Lower lobe of right lung (tissue), 2 donors: Measurements from ENCODE around the gene SPEM3. TPM values are rescaled to one million over a fixed set of nuclear protein-coding genes. Genes with fewer than 3 reads are reported as not detected.

ENCODE experiments used
- ATAC-seq, 2 donors: fragments of 200-7000 bp; cut with Tn5 transposase; one replicate each; pipeline ENCODE4 v1.9.1; 2020 to 2022; ENCODE audit warnings: mild to moderate bottlenecking in 2 of 2, moderate library complexity in 2 of 2
- DNase-seq: peaks from one replicate; pipeline ENCODE4 v3.0.0-alpha.2; 2020
- H3K27ac ChIP-seq: fragments of 200-600 bp; one replicate; pipeline ENCODE4 v1.8.0; 2022
- H3K27me3 ChIP-seq: fragments of 200-600 bp; one replicate; pipeline ENCODE4 v1.8.0; 2022; ENCODE audit warnings: low read depth
- H3K36me3 ChIP-seq: fragments of 200-600 bp; one replicate; pipeline ENCODE4 v1.8.0; 2022; ENCODE audit warnings: mild to moderate bottlenecking
- H3K4me1 ChIP-seq: fragments of 200-600 bp; one replicate; pipeline ENCODE4 v1.8.0; 2022
- H3K4me3 ChIP-seq: fragments of 200-600 bp; one replicate; pipeline ENCODE4 v1.8.0; 2022; ENCODE audit warnings: mild to moderate bottlenecking
- H3K9me3 ChIP-seq: fragments of 200-600 bp; one replicate; pipeline ENCODE4 v1.8.0; 2022
- CTCF ChIP-seq: fragments of 200-600 bp; IDR thresholded peaks from one replicate; pipeline ENCODE4 v1.8.0; 2022; ENCODE audit warnings: antibody characterized with exemption, mild to moderate bottlenecking
- intact Hi-C: fragments of 100-400 bp; cut with DNase I; formaldehyde crosslinking; loops from one replicate; pipeline ENCODE4 v1.11.0; 2022
- total RNA-seq: library from RNA; stranded (reverse); fragmentation: NEBNext Ultra II Directional; extraction: Animal tissue kit (Norgen Biotek cat#: 25700); gene quantifications from one replicate; pipeline ENCODE4 v1.2.1, GENCODE V29; 2021
- donor health status: DM: no; HTN: yes; CAD: no; lungs with severe emphysema.

The SPEM3 gene
- total RNA-seq, 1 donor from 2014 or later, result not detected

DNA sequence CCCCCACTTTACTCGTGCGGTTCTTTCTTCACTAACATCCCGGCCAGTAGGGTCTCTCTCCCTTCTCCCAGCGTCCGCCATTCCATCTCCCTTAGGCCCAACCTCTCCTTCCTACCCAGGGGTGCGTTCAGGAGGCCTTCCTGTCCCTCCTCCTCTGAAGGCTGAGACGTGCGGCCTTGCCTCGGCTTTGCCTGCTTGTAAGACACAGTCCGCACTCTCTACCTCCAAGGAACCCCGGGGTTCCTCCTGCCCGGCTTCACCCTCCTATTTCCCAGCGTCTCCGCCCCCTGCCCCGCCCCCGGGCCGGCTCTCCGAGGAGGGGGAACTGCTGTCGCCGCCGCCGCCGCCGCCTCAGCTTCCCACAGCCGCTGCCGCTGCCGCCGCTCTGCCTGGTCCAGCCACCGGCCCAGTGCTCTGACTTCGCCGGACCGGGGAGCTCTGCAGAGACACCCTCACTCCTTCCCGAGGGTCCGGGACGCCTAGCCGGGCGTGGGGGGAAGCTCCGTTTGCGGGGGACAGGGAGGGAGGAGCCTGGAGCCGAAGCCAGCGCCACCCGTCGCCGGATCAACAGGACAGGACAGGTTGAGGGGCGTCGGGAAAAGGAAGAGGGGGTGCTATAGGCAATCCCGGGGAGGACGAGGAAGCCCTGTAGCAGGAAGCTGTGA is 9.4 kb downstream of the SPEM3 start:
- ATAC-seq (peak; percentile 2 to 3), DNase-seq (peak; percentile 86)
- no peak overlapping the region for H3K27ac ChIP-seq
- no peaks in the 10 kb centered on the region for H3K36me3 ChIP-seq
- H3K9me3 ChIP-seq, result no peaks in the 10 kb centered on the region
- TF ChIP-seq CTCF, result no peak
- peaks cover 34% of the 10 kb centered on the region for H3K27me3 ChIP-seq
- peak overlapping the region; percentile 76 for H3K4me3 ChIP-seq
- intact Hi-C loops, result no loop called here
- H3K4me1 ChIP-seq, result peaks cover 56% of the 10 kb centered on the region

- no peak overlapping the region for H3K27ac ChIP-seq
- H3K36me3 ChIP-seq, result no peaks in the 10 kb centered on the region
- no peaks in the 10 kb centered on the region for H3K9me3 ChIP-seq
- ATAC-seq (no peak), DNase-seq (no peak)
- peaks cover 56% of the 10 kb centered on the region for H3K4me1 ChIP-seq
- intact Hi-C loops, result no loop called here
- peaks cover 34% of the 10 kb centered on the region for H3K27me3 ChIP-seq
- H3K4me3 ChIP-seq, result peak overlapping the region; percentile 76
- no peak for TF ChIP-seq CTCF
These were observed 10.2 kb downstream of the SPEM3 start for GRCh38 chr17:7438656-7439460.

DNA sequence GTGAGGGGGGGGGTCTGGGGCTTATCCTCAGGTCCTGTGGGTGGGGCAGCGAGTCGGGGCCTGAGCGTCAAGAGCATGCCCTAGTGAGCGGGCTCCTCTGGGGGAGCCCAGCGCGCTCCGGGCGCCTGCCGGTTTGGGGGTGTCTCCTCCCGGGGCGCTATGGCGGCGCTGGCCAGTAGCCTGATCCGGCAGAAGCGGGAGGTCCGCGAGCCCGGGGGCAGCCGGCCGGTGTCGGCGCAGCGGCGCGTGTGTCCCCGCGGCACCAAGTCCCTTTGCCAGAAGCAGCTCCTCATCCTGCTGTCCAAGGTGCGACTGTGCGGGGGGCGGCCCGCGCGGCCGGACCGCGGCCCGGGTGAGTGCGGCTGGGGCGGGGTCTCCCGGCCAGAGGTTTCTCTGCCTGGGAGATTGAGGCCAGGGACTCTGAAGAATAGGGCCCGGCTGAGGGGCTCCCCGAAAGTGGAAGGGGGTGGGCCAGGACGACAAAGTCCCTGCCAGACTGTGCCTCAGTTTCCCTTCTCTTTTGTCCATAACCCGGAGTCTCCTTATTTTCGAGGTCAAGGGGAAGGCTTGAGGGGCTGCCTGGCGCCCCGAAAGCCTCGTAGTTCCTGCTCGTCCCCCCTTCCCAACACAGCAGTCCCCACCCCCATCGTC is 10.9 kb downstream of the SPEM3 start, which contains the start of gene FGF11:
Gene FGF11, plus strand, starts transcription at position 51 of the 651 bp plus-strand sequence. Its CDS starts 109 bp downstream, at position 160.
- ATAC-seq, result no peak
- H3K4me1 ChIP-seq, result peaks cover 57% of the 10 kb centered on the region
- H3K9me3 ChIP-seq, result no peaks in the 10 kb centered on the region
- H3K4me3 ChIP-seq, result peak within 1 kb of the TSS; percentile 76
- intact Hi-C loops, result no loop called here
- no peaks in the 10 kb centered on the region for H3K36me3 ChIP-seq
- H3K27ac ChIP-seq, result no peak within 1 kb of the TSS
- no peak for DNase-seq
- peaks cover 36% of the 10 kb centered on the region for H3K27me3 ChIP-seq
- TF ChIP-seq CTCF, result no peak

DNA sequence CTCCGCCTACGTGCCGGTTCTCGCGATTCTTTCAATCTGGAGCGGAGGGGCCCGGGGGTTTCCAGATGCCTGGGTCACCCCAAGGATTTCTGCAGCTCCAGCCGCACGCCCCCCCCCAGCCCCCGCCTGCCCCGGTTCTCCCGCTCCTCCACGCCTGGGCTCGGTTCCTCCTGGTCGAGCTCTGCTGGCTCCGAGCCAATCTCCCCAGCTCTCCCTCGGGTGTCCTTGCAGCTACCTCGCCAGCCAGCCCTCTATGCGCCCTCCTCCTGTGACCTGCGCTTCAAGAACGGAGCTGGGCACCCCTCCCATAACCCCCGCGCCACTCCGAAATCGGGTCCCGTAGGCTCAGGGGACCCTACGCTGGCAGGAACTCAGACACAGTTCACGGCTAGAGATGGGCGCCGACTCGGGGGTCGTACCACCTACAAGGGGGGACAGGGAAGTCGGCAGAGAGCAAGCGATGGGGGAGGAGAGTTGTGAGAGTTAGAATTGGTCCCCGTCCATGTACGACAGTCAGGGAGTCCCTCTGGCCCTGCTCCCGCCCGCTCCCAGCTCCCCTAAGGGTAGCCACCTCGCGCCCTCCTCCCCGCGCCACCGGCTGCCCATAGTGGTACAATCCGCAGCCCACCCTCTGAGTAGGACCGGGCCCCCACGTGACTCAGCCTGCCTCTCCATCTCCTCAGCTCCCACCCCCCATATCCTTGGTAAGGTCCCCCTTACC is 11.6 kb downstream of the SPEM3 start:
- Histone ChIP-seq H3K36me3 (no peaks in the 10 kb centered on the region), H3K4me3 (peak overlapping the region; percentile 43), H3K27me3 (peaks cover 43% of the 10 kb centered on the region), H3K4me1 (peaks cover 63% of the 10 kb centered on the region), H3K27ac (no peak overlapping the region), H3K9me3 (no peaks in the 10 kb centered on the region)
- DNase-seq (peak; percentile 72), ATAC-seq (no peak)
- TF ChIP-seq CTCF, result no peak
- intact Hi-C loops, result no loop called here

DNA sequence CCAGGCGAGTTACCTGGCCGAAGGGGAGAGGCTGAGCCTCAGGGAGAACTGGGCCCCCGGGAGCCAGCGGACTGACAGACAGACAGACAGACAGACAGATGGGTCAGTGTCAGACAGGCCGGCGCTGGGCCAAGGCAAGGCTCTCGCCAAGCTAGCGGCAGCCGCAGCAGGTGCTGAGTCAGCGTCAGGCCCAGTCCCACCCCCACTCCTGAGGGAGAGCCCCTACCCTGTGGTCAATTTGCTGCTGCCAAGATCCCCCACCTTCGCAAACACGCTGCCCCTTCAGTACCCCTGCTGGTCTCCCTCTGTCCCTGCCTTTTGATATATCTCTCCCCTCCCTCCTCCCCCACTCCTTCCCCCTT is 12.2 kb downstream of the SPEM3 start:
- no peak overlapping the region for H3K4me3 ChIP-seq
- H3K9me3 ChIP-seq, result no peaks in the 10 kb centered on the region
- no peak for TF ChIP-seq CTCF
- no peaks in the 10 kb centered on the region for H3K36me3 ChIP-seq
- peaks cover 64% of the 10 kb centered on the region for H3K4me1 ChIP-seq
- H3K27ac ChIP-seq, result no peak overlapping the region
- no peak for DNase-seq
- no peak for ATAC-seq
- intact Hi-C loops, result no loop called here
- H3K27me3 ChIP-seq, result peaks cover 47% of the 10 kb centered on the region
